ENCODE data around the gene ADSS1.

The ADSS1 gene

GRCh38 chr14:104751539-104752422 is 27.8 kb downstream of the ADSS1 start:
- DNase-seq = no peak

DNA sequence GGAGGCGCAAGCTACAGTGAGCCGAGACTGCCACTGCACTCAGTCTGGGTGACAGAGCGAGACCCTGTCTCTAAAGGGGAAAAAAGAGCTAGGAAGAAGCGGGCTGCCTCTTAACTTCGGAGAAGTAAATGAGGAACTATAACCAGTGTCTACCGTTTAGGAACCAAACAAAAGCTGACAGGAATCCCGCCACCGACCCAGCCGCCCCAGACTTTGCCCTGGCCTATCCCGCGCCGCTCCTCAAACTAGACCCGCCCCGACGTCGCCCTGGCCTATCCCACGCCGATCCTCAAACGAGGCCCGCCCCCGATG is 28.4 kb downstream of the ADSS1 start:
- no peak for DNase-seq

- peak; percentile 100 for DNase-seq
These were observed 28.9 kb downstream of the ADSS1 start, which contains the start of gene SIVA1 for GRCh38 chr14:104752735-104753527. Gene SIVA1, plus strand, starts transcription at chr14:104753147. Its CDS starts 55 bp downstream, at chr14:104753202.

DNA sequence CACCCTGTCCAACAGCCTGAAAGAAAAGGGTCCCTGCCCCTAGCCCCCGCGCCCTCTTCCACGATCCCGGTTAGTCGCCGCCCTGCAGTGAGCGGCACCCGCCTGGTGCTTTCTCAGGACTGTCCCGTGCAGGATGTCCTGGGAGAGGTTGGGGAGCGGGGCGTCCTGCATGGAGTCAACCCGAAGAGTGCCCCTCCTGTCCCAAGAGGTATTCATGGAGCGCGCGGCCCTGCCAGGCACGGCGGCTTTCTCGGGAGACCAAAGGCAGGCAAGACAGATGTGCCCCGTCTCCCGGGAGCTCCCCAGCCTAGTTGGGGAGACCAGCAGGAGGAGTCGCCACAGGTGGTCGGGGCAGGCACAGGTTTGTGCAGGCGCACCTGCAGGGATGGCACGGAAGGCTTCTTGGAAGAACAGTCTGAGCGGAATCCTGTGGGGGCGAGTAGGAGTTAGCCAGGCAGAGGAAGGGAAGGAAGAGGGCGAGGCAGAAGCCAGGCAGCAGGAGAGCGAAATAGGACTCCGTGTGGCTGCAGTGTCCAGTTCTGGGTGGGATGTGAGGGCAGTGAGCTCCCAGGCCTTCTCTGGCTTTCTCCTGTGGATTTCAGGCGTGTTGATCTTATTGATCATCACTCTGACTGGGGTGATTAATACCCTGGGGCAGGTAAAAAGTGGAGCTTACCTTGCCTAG is 29.6 kb downstream of the ADSS1 start:
- no peak for DNase-seq

- DNase-seq = no peak
These were observed 30.3 kb downstream of the ADSS1 start for GRCh38 chr14:104754213-104754851.

DNA sequence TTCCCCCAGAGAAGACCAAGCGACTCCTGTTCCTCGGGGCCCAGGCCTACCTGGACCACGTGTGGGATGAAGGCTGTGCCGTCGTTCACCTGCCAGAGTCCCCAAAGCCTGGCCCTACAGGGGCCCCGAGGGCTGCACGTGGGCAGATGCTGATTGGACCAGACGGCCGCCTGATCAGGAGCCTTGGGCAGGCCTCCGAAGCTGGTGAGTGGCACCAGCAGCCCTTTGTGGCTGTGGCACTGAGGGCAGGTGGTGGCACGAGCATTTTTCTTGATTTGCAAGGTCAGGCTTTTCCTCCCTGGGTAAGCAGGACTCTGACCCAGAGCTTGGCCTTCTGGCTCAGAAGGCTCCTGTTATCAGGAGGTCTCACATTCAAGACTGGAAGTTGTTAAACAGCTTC is 31.6 kb downstream of the ADSS1 start:
- DNase-seq = no peak

- no peak for DNase-seq
These were observed 32.6 kb downstream of the ADSS1 start for GRCh38 chr14:104756477-104757237.

DNA sequence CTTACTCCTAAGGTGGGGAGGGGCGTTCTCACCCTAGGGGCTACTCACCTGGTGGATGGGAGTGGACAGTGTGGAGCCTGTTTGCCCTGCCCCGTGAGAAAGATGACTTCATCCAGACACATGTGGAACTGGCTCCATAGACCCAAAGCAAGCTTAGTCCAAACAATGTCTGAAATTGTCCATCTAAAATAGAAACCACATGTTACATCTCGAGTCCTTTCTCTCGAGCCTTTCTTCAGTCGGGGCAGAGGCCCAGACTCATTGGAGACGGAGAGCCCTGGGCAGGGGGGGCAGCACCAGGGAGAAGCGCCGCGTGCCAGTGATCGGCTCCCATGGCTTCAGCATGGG is 33.2 kb downstream of the ADSS1 start:
- DNase-seq = no peak

DNA sequence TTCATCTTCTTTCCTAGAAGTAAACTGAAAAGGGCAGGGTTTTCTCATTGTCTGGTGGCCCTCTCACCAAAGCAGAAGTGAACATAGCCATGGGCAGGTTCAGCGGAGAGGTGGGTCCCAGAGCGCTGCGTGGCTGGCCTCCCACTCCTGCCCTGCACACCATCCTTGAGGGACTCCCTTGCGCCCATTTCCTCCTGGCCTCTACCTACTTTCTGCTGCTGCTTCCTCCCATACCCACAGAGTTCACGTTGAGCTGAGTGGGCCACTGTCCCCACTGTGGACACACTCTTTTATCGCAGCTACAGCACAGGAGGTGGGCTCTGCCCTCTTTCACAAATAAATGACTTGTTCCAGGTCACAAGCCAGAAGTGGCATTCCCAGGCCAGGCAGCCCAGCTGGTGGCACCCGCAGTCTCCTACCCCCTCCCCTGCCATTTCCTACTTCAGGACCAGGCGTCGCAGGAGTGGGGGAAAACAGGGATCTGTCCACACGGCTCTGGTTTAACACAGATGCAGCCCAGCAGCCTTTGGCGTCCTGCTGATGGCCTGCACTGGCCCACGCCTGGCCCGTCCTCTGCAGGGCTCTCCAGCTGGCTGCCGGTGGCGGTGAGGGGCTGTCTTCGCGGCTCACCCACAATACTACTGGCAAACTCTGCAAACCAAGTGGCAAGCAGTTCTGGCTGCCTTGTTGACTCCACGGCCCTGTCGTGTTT is 33.8 kb downstream of the ADSS1 start:
- DNase-seq = no peak

GRCh38 chr14:104758981-104759969 is 35.2 kb downstream of the ADSS1 start:
- DNase-seq = no peak

DNA sequence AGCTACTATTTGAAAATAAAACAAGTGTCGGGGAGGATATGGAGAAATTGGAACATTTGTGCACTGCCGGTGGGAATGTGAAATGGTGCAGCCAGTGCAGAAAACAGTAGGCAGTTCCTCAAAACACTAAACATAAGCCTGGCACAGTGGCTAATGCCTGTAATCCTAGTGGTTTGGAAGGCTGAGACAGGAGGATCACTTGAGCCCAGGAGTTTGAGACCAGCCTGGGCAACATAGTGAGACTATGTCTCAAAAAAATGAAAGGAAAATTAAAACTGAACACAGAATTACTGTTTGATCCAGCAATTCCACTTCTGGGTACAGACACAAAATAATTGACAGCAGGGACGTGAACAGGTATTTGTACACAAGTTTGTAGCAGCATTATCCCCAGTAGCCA is 41.5 kb downstream of the ADSS1 start:
- no peak for DNase-seq

- DNase-seq = no peak
These were observed 42.3 kb downstream of the ADSS1 start for GRCh38 chr14:104766256-104766862.

DNA sequence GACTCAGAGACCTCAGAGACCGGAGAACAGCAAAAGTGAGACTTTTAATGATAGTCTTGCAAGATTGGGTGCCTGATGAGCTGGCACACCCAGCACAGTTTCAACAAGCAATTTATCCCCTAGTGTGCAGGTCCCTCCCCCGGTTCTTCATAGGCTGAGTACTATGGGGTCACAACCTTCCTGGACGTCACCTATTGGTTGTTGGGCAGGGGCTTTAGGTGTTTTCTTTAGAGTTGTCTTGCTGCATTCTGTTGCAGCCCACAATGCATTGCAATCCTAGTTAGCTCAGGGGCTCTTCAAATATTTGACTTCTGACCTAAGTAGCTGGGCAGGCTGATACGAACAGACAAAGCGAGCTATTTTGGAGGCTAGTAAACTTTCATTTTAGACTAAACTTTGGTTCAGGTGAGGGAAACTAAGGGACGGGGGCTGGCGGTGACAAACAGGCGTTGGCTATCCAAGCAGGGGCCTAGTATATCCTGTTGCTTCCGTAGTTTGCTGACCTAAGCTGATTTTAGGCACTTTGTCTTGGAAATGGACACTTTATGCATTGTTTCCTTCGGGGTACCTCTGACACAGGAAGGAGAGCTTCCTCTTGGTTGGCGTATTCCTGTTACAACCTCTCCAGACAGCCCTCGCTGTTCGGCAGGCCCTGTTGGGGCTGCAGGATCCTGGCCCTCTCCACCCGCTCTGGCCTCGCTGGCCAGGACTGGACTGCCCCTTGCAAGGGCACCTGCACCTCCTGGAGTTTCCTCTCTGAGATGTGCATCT is 43.0 kb downstream of the ADSS1 start:
- DNase-seq = no peak

DNA sequence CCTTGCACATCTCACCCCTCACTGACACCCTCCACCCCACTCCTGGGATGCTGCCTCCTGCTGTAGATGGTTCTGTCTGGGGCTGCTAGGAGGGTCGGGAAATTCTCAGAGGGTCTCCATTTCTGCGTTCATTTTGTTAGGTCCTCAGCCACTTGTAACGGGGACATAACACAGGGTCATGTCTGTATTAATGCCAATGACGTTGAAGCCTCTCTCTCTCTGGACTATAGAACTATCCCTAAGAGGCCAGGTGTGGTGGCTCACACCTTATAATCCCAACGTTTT is 43.5 kb downstream of the ADSS1 start:
- no peak for DNase-seq

DNA sequence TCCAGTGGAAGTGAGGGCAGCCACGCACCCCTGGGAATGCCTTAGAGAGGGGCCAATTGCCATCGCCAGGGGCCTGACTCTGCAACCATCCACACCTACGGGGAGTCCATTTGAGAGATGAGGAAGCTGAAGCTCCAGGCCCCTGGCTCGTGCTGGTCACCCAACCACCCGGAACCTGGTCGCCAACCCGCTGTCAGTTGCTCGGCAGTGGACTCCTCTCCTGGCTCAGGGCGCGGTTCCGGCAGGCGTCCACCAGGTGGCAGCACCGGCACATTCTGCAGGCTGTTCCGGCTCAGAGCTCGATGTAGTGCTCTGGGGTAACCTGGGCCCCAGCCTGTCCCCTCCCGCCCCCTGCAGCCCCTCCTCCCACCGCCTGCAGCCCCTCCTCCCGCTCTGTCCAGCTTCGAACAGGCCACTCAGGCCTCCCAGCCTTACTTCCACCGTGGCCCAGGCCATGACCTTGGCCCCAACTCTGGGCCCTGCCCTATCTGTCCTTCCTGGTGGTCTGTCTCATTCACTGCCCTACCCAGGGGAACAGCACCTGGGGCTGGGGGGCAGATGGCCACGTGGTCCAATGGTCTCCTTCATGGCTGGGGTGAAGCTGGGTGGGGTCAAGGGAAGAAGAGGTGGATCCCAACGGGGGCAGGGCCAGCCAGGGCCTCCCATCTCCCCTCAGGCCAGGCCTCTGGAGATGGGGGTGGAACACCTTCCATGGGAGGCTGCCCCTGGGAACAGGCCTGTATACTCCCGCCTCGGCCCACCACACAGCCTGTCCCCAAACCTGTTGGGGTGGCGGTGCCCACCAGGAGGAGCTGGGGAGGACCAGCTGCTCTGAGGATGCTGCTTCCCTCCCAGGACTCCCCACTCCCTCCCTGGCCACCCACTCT is 44.7 kb downstream of the ADSS1 start:
- peak; percentile 91 for DNase-seq

- DNase-seq = no peak
These were observed 45.5 kb downstream of the ADSS1 start for GRCh38 chr14:104769324-104770071.

DNA sequence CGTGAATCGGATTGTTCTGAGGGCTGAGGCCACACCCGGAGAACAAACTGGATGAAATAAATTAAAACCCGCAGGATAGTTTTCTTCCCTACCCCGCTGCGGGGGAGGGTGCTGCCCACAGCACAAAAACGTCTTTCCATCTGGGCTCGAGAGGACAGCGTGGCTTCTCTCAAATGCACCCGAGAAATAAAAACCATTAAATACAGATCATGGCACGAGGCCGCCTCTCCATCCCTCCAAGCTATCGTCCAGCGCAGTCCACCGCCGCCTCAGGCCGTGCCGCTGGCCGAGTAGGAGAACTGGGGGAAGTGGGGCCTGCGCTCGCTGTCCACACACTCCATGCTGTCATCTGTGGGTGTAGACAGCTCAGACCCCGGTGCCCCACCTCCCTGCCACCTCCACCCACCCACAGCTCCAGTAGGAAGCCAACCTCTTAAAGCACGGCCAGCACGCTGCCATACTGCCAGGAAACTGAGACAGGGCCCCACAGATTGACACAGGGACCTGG is 46.1 kb downstream of the ADSS1 start:
- DNase-seq = no peak

Data from NCI-H1694 treated with DMSO at 0.1 percent for 48 hours (cell line).